Activated T-cell treated with anti-CD3 and anti-CD28 coated beads for 48 hours (primary cell): ENCODE results near the gene RPE65.
"Not testable (repeated sequence)": the region's sequence is repeated elsewhere in the genome, so short reads cannot be mapped to it uniquely, and the experiment has no call there.

ENCODE experiments used
- DNase-seq: peaks from one replicate; pipeline ENCODE4 v3.0.0-alpha.2; 2020; ENCODE audit warnings: low read depth

Gene RPE65

GRCh38 chr1:68449901-68450300, at the start of gene RPE65:
TSS of gene RPE65 (minus strand) at chr1:68449954. CDS start at chr1:68449905, 49 bp downstream.
- DNase-seq = no peak

GRCh38 chr1:68497358-68497698, 47.6 kb upstream of the RPE65 start:
- no peak for DNase-seq

GRCh38 chr1:68496680-68497357, 47.1 kb upstream of the RPE65 start, which contains the start of gene DEPDC1:
TSS of gene DEPDC1 (minus strand) at chr1:68497082. CDS start at chr1:68496999, 83 bp downstream.
- DNase-seq = peak; percentile 82

- no peak for DNase-seq
Measured at GRCh38 chr1:68495968-68496679, 46.4 kb upstream of the RPE65 start.

GRCh38 chr1:68495532-68495931, 45.8 kb upstream of the RPE65 start:
- DNase-seq = no peak

- DNase-seq = no peak
Measured at GRCh38 chr1:68493193-68493592, 43.4 kb upstream of the RPE65 start.

GRCh38 chr1:68492255-68492654, 42.5 kb upstream of the RPE65 start:
- not testable (repeated sequence) for DNase-seq

GRCh38 chr1:68490046-68490651, 40.4 kb upstream of the RPE65 start:
- no peak for DNase-seq

- no peak for DNase-seq
Measured at GRCh38 chr1:68485431-68486022, 35.8 kb upstream of the RPE65 start.

GRCh38 chr1:68484618-68485017, 34.9 kb upstream of the RPE65 start:
- DNase-seq = no peak

- DNase-seq = no peak
Measured at GRCh38 chr1:68481041-68481440, 31.3 kb upstream of the RPE65 start.

GRCh38 chr1:68479501-68479900, 29.7 kb upstream of the RPE65 start:
- DNase-seq = no peak

- DNase-seq = no peak
Measured at GRCh38 chr1:68478662-68479061, 28.9 kb upstream of the RPE65 start.

- not testable (repeated sequence) for DNase-seq
Measured at GRCh38 chr1:68476626-68477025, 26.9 kb upstream of the RPE65 start.

GRCh38 chr1:68473060-68473459, 23.3 kb upstream of the RPE65 start:
- DNase-seq = no peak

GRCh38 chr1:68470388-68470970, 20.7 kb upstream of the RPE65 start:
- no peak for DNase-seq

GRCh38 chr1:68464891-68465290, 15.1 kb upstream of the RPE65 start:
- DNase-seq = no peak

- DNase-seq = no peak
Measured at GRCh38 chr1:68460935-68461334, 11.2 kb upstream of the RPE65 start.

GRCh38 chr1:68459796-68460195, 10.0 kb upstream of the RPE65 start:
- DNase-seq = no peak

GRCh38 chr1:68459091-68459490, 9.3 kb upstream of the RPE65 start:
- no peak for DNase-seq

- DNase-seq = no peak
Measured at GRCh38 chr1:68456202-68456601, 6.4 kb upstream of the RPE65 start.

- DNase-seq = no peak
Measured at GRCh38 chr1:68454534-68454933, 4.8 kb upstream of the RPE65 start.
